Natural killer cell (primary cell): Measurements from ENCODE around the gene ADAM10. TPM values are rescaled to one million over a fixed set of nuclear protein-coding genes. Genes with fewer than 3 reads are reported as not detected.

Experiments
- ATAC-seq, 3 donors: fragments of 150-1000 bp in 2 of 3; fragments of 200-7000 bp in 1 of 3; cut with Tn5 transposase; 1 replicate in 1 of 3; 2 replicates in 2 of 3; pipeline ENCODE4 v1.10.0; 2021; ENCODE audit warnings: mild to moderate bottlenecking in 2 of 3, moderate library complexity in 2 of 3
- DNase-seq, 2 donors: peaks; one replicate each; pipeline versions ENCODE4 v3.0.0 to v3.0.0-alpha.2; 2013 to 2021; ENCODE audit warnings: mixed read lengths in 1 of 2
- H3K27ac ChIP-seq: one replicate; pipeline ENCODE4 v1.5.1; 2013; ENCODE audit warnings: mild to moderate bottlenecking, low read length
- H3K27me3 ChIP-seq: one replicate; pipeline ENCODE4 v1.6.1; 2013; ENCODE audit warnings: low read length; ENCODE audit not compliant: control insufficient read depth, insufficient read depth
- H3K36me3 ChIP-seq: one replicate; pipeline ENCODE4 v1.6.1; 2013; ENCODE audit warnings: low read length; ENCODE audit not compliant: control insufficient read depth, insufficient read depth
- H3K4me1 ChIP-seq: one replicate; pipeline ENCODE4 v1.6.1; 2013; ENCODE audit warnings: low read length; ENCODE audit not compliant: control insufficient read depth, insufficient read depth
- H3K4me3 ChIP-seq: one replicate; pipeline ENCODE4 v1.5.1; 2013; ENCODE audit warnings: low read length
- H3K9me3 ChIP-seq: one replicate; pipeline ENCODE4 v1.6.1; 2013; ENCODE audit warnings: low read length; ENCODE audit not compliant: control insufficient read depth, insufficient read depth
- H3K27ac Mint-ChIP-seq, 2 donors: one replicate each; pipeline ENCODE4 v1.8.0; 2022; ENCODE audit warnings: mild to moderate bottlenecking in 2 of 2, mixed read lengths in 2 of 2, moderate library complexity in 1 of 2
- H3K27me3 Mint-ChIP-seq, 2 donors: one replicate each; pipeline ENCODE4 v1.8.0; 2022; ENCODE audit warnings: low read depth in 2 of 2, mixed read lengths in 2 of 2
- H3K36me3 Mint-ChIP-seq: one replicate; pipeline ENCODE4 v1.8.0; 2022; ENCODE audit warnings: mixed read lengths
- H3K4me1 Mint-ChIP-seq, 2 donors: one replicate each; pipeline ENCODE4 v1.8.0; 2022; ENCODE audit warnings: mixed read lengths in 2 of 2
- H3K4me3 Mint-ChIP-seq: one replicate; pipeline ENCODE4 v1.8.0; 2022; ENCODE audit warnings: mild to moderate bottlenecking, moderate library complexity, mixed read lengths
- H3K9me3 Mint-ChIP-seq, 2 donors: one replicate each; pipeline ENCODE4 v1.8.0; 2022; ENCODE audit warnings: mixed read lengths in 2 of 2
- CTCF ChIP-seq: fragments of 200-600 bp; IDR thresholded peaks from one replicate; pipeline ENCODE4 v1.8.0; 2022; ENCODE audit warnings: antibody characterized with exemption
- WGBS: methylation state at CpG from one replicate; pipeline ENCODE4 v1.1.7; 2013; ENCODE audit warnings: missing lambda C conversion rate; ENCODE audit not compliant: insufficient coverage; 5-methylcytosine and 5-hydroxymethylcytosine counted together
- intact Hi-C: fragments of 100-400 bp; cut with micrococcal nuclease; formaldehyde crosslinking; loops from one replicate; pipeline ENCODE4 v1.14.2; 2022
- total RNA-seq, 4 donors: library from RNA; stranded (reverse); fragments of 120-200 nt in 1 of 4; gene quantifications; one replicate each; pipeline versions ENCODE4 v1.2.3 to v1.2.4, GENCODE V29; 2013 to 2022

ADAM10 gene
- total RNA-seq, 3 donors from 2014 or later (not counting 1 experiment from before 2014, with no cell fraction given), result 223 to 297 (median 259) TPM

DNA sequence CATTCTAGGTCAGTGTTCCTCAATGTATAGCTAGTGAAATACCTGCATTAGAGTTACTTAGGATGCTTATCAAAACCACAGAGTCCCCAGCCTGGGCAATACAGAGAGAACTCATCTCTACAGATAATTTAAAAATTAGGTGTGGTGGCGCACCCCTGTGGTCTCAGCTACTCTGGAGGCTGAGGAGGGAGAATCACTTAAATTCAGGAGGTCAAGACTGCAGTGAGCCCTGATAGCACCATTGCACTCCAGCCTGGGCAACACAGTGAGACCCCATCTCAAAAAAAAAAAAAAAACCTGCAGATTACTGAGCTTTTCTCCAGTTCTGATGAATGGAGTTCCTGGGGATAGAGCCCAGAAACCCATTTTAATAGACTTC is 11.5 kb upstream of the ADAM10 start:
- intact Hi-C loops, result no loop called here
- Histone ChIP-seq H3K9me3 (no peaks in the 10 kb centered on the region), H3K4me3 (no peak overlapping the region), H3K27me3 (no peaks in the 10 kb centered on the region), H3K4me1 (no peaks in the 10 kb centered on the region), H3K27ac (no peak overlapping the region), H3K36me3 (no peaks in the 10 kb centered on the region)
- H3K27me3 Mint-ChIP-seq, result no peaks in the 10 kb centered on the region
- no peak for TF ChIP-seq CTCF
- DNase-seq (peak in 1 of 2 donors; percentile 50), ATAC-seq (peak in 2 of 3 donors; percentile 25 to 45)
- peaks cover 0 to 4% of the 10 kb centered on the region in 2 donors for H3K9me3 Mint-ChIP-seq
- H3K36me3 Mint-ChIP-seq, result no peaks in the 10 kb centered on the region
- H3K4me3 Mint-ChIP-seq, result peak overlapping the region; percentile 62
- peak overlapping the region in 1 of 2 donors; percentile 52 for H3K27ac Mint-ChIP-seq
- 83% methylated on average over 1 of the region's 1 CpG for WGBS
- H3K4me1 Mint-ChIP-seq, result peaks cover 18 to 25% of the 10 kb centered on the region in 2 donors

- peaks cover 18 to 25% of the 10 kb centered on the region in 2 donors for H3K4me1 Mint-ChIP-seq
- intact Hi-C loops, result no loop called here
- ATAC-seq (peak in 2 of 3 donors; percentile 71 to 80), DNase-seq (no peak)
- TF ChIP-seq CTCF, result no peak
- Histone ChIP-seq H3K36me3 (no peaks in the 10 kb centered on the region), H3K27ac (no peak overlapping the region), H3K27me3 (no peaks in the 10 kb centered on the region), H3K4me3 (no peak overlapping the region), H3K4me1 (no peaks in the 10 kb centered on the region), H3K9me3 (no peaks in the 10 kb centered on the region)
- peak overlapping the region; percentile 62 for H3K4me3 Mint-ChIP-seq
- no peaks in the 10 kb centered on the region for H3K27me3 Mint-ChIP-seq
- H3K36me3 Mint-ChIP-seq, result no peaks in the 10 kb centered on the region
- H3K9me3 Mint-ChIP-seq, result peaks cover 0 to 4% of the 10 kb centered on the region in 2 donors
- H3K27ac Mint-ChIP-seq, result peak overlapping the region in 1 of 2 donors; percentile 52
- WGBS, result 56% methylated on average over 6 of the region's 7 CpGs
These were observed 11.0 kb upstream of the ADAM10 start for GRCh38 chr15:58760385-58761009.

DNA sequence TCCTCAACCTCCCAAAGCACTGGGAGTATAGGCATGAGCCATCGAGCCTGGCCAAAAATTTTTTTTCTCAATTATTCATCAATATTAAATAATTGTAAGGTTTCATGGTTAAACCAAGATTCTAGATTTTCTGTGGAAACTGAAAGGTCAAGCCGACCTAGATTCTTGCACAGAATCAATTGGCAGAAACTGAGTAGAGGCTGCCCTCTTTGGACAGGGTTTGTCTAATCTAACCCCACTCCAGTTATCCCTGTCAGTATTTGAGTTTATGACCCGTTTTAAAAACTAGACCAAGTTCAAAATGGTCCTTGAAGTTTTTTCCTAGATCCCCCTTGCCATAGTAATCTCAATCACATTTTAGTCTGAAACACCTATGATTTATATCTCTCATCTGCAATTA is 8.6 kb upstream of the ADAM10 start:
- no peaks in the 10 kb centered on the region for H3K9me3 Mint-ChIP-seq
- H3K4me3 ChIP-seq, result no peak overlapping the region
- H3K4me3 Mint-ChIP-seq, result no peak overlapping the region
- no peak for TF ChIP-seq CTCF
- H3K36me3 Mint-ChIP-seq, result no peaks in the 10 kb centered on the region
- H3K36me3 ChIP-seq, result no peaks in the 10 kb centered on the region
- ATAC-seq, result no peak
- intact Hi-C loops, result loop anchor here (10.0 kb wide), 1 partner anchor 283 kb away; no protein-coding TSS in a partner anchor
- H3K4me1 Mint-ChIP-seq, result peaks cover 18 to 25% of the 10 kb centered on the region in 2 donors
- H3K27me3 Mint-ChIP-seq, result no peaks in the 10 kb centered on the region
- WGBS, result 30% methylated on average over 2 of the region's 3 CpGs
- no peak overlapping the region for H3K27ac Mint-ChIP-seq
- no peak overlapping the region for H3K27ac ChIP-seq
- no peak for DNase-seq
- H3K4me1 ChIP-seq, result no peaks in the 10 kb centered on the region
- H3K9me3 ChIP-seq, result no peaks in the 10 kb centered on the region
- H3K27me3 ChIP-seq, result no peaks in the 10 kb centered on the region

GRCh38 chr15:58755956-58756355 is 6.4 kb upstream of the ADAM10 start:
- H3K27ac Mint-ChIP-seq, result no peak overlapping the region
- H3K9me3 Mint-ChIP-seq, result no peaks in the 10 kb centered on the region
- WGBS, result 93% methylated on average over 6 of the region's 6 CpGs
- Histone ChIP-seq H3K9me3 (no peaks in the 10 kb centered on the region), H3K4me1 (no peaks in the 10 kb centered on the region), H3K27me3 (no peaks in the 10 kb centered on the region), H3K36me3 (no peaks in the 10 kb centered on the region), H3K27ac (no peak overlapping the region), H3K4me3 (no peak overlapping the region)
- no peak overlapping the region for H3K4me3 Mint-ChIP-seq
- DNase-seq, result peak in 1 of 2 donors; percentile 26
- H3K27me3 Mint-ChIP-seq, result no peaks in the 10 kb centered on the region
- no peak for ATAC-seq
- H3K36me3 Mint-ChIP-seq, result no peaks in the 10 kb centered on the region
- no peak for TF ChIP-seq CTCF
- intact Hi-C loops, result loop anchor here (10.0 kb wide), 1 partner anchor 281 kb away; no protein-coding TSS in a partner anchor
- H3K4me1 Mint-ChIP-seq, result peaks cover 8% of the 10 kb centered on the region in 2 donors
